ENCODE results near the gene CD22. TPM values are rescaled to one million over a fixed set of nuclear protein-coding genes. Genes with fewer than 3 reads are reported as not detected.

CD22 gene
- under 1 TPM in 4 of 6 experiments, not detected in 2; 0.24 to 0.59 (median 0.57) TPM for total RNA-seq (2021; fragmentation: NEBNext Ultra II Directional; extraction: Animal tissue kit (Norgen Biotek cat#: 25700))
- long read RNA-seq = 0 reads

GRCh38 chr19:35328851-35329285, at the start of gene CD22:
CD22 (plus strand) TSS chr19:35329187; CDS start chr19:35332041, 2,854 bp downstream.
- Mint-ChIP-seq H3K27me3 (ENCODE audit: insufficient read depth) (peaks cover 56% of the 10 kb centered on the region), H3K4me3 (no peak within 1 kb of the TSS), H3K4me1 (ENCODE audit: low read depth) (no peaks in the 10 kb centered on the region), H3K27ac (no peak within 1 kb of the TSS), H3K9me3 (no peaks in the 10 kb centered on the region), H3K36me3 (ENCODE audit: low read depth) (no peaks in the 10 kb centered on the region)
- no peak for DNase-seq
- no peak for TF ChIP-seq CTCF (IDR thresholded peaks at IDR 0.05)

- no peak overlapping the region for H3K27ac Mint-ChIP-seq
- no peak overlapping the region for H3K4me3 Mint-ChIP-seq
- H3K9me3 Mint-ChIP-seq = no peaks in the 10 kb centered on the region
- H3K4me1 Mint-ChIP-seq (ENCODE audit: low read depth) = no peaks in the 10 kb centered on the region
- H3K27me3 Mint-ChIP-seq (ENCODE audit: insufficient read depth) = peaks cover 8% of the 10 kb centered on the region
- DNase-seq = no peak
- H3K36me3 Mint-ChIP-seq (ENCODE audit: low read depth) = peaks cover 7% of the 10 kb centered on the region; the same call in 1 of the 2 replicates
- no peak for TF ChIP-seq CTCF (IDR thresholded peaks at IDR 0.05)
Observed at GRCh38 chr19:35279374-35279773, 49.6 kb upstream of the CD22 start.

- Mint-ChIP-seq H3K4me1 (ENCODE audit: low read depth) (no peaks in the 10 kb centered on the region), H3K36me3 (ENCODE audit: low read depth) (peaks cover 7% of the 10 kb centered on the region; the same call in 1 of the 2 replicates), H3K9me3 (no peaks in the 10 kb centered on the region), H3K4me3 (no peak overlapping the region), H3K27me3 (ENCODE audit: insufficient read depth) (peaks cover 10% of the 10 kb centered on the region), H3K27ac (no peak overlapping the region)
- no peak for DNase-seq
- no peak for TF ChIP-seq CTCF (IDR thresholded peaks at IDR 0.05)
Observed at GRCh38 chr19:35279985-35280821, 48.8 kb upstream of the CD22 start.

- no peaks in the 10 kb centered on the region for H3K9me3 Mint-ChIP-seq
- TF ChIP-seq CTCF (IDR thresholded peaks at IDR 0.05) = no peak
- no peaks in the 10 kb centered on the region for H3K36me3 Mint-ChIP-seq (ENCODE audit: low read depth)
- no peaks in the 10 kb centered on the region for H3K4me1 Mint-ChIP-seq (ENCODE audit: low read depth)
- no peak overlapping the region for H3K4me3 Mint-ChIP-seq
- DNase-seq = no peak
- H3K27ac Mint-ChIP-seq = no peak overlapping the region
- H3K27me3 Mint-ChIP-seq (ENCODE audit: insufficient read depth) = peaks cover 15% of the 10 kb centered on the region
Observed at GRCh38 chr19:35281303-35281702, 47.7 kb upstream of the CD22 start.

- H3K4me3 Mint-ChIP-seq = no peak overlapping the region
- no peak for DNase-seq
Observed at GRCh38 chr19:35284153-35285094, 44.6 kb upstream of the CD22 start.

More at GRCh38 chr19:35284153-35285094, 44.6 kb upstream of the CD22 start:
- Mint-ChIP-seq H3K4me1 (ENCODE audit: low read depth) (no peaks in the 10 kb centered on the region), H3K9me3 (no peaks in the 10 kb centered on the region), H3K27me3 (ENCODE audit: insufficient read depth) (peaks cover 23% of the 10 kb centered on the region), H3K27ac (no peak overlapping the region), H3K36me3 (ENCODE audit: low read depth) (no peaks in the 10 kb centered on the region)
- no peak for TF ChIP-seq CTCF (IDR thresholded peaks at IDR 0.05)

All from HFFc6 (cell line).